ENCODE data around the gene HBS1L.

HBS1L gene

GRCh38 chr6:135033238-135033637 is 21.4 kb downstream of the HBS1L start:
- DNase-seq: no peak

GRCh38 chr6:135030532-135031178 is 24.0 kb downstream of the HBS1L start:
- DNase-seq: no peak

- no peak for DNase-seq
Measured at GRCh38 chr6:135030056-135030473, 24.6 kb downstream of the HBS1L start.

- peak; percentile 18 for DNase-seq
Measured at GRCh38 chr6:135025775-135026174, 28.8 kb downstream of the HBS1L start.

- no peak for DNase-seq
Measured at GRCh38 chr6:135025175-135025574, 29.4 kb downstream of the HBS1L start.

GRCh38 chr6:135022050-135022697 is 32.4 kb downstream of the HBS1L start:
- DNase-seq: no peak

- no peak for DNase-seq
Measured at GRCh38 chr6:135021310-135022049, 33.1 kb downstream of the HBS1L start.

- DNase-seq: no peak
Measured at GRCh38 chr6:135018941-135019340, 35.7 kb downstream of the HBS1L start.

GRCh38 chr6:135018052-135018451 is 36.6 kb downstream of the HBS1L start:
- DNase-seq: no peak

GRCh38 chr6:135014353-135014832 is 40.2 kb downstream of the HBS1L start:
- DNase-seq: no peak

GRCh38 chr6:135013211-135013610 is 41.4 kb downstream of the HBS1L start:
- DNase-seq: no peak

- DNase-seq: no peak
Measured at GRCh38 chr6:135012764-135013163, 41.9 kb downstream of the HBS1L start.

- no peak for DNase-seq
Measured at GRCh38 chr6:135012349-135012748, 42.3 kb downstream of the HBS1L start.

GRCh38 chr6:135008941-135009290 is 45.7 kb downstream of the HBS1L start:
- DNase-seq: no peak

GRCh38 chr6:135008072-135008940 is 46.3 kb downstream of the HBS1L start:
- DNase-seq: no peak

GRCh38 chr6:135006386-135006914 is 48.2 kb downstream of the HBS1L start:
- no peak for DNase-seq

- DNase-seq: no peak
Measured at GRCh38 chr6:135004399-135004798, 50.2 kb downstream of the HBS1L start.

- DNase-seq: no peak
Measured at GRCh38 chr6:135002974-135003703, 51.5 kb downstream of the HBS1L start.

- no peak for DNase-seq
Measured at GRCh38 chr6:135002229-135002844, 52.3 kb downstream of the HBS1L start.

- DNase-seq: no peak
Measured at GRCh38 chr6:134999107-134999506, 55.5 kb downstream of the HBS1L start.

All from midbrain (tissue), 1 donor.